Effector CD8-positive, alpha-beta T cell (primary cell): Measurements from ENCODE around the gene SPPL2C.

Experiments
- DNase-seq: peaks from one replicate; lab custom pipeline; 2025; lab: John Stamatoyannopoulos, UW

SPPL2C gene

DNA sequence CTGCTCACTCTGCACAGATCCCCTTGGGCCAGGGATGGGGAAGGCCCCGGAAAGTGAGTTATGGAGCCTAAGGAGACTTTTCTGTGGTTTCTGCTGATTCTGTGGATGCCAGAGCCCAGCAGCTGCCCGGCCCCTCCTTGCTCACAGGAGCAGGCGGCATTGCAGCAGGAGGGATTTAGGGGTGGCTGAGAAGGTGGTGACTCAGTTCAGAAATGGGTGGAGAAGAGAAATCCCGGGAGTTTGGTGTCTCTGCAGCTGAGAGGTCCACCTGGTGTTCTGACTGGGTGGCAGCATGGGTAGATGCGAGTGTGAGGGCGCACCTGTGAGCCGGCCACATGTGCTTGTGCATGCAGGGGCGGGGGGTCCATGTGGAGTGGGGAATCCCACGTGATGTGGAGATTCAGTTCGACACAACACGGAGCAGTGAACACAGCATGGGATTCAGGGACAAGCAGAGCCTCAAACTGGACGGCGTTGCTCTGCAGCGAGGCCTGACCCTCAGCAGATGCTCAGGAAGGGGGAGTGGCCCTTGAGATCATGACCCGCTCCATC is 16.0 kb upstream of the SPPL2C start:
- no peak for DNase-seq

- no peak for DNase-seq
These were observed 10.8 kb upstream of the SPPL2C start for GRCh38 chr17:45833920-45834319.

DNA sequence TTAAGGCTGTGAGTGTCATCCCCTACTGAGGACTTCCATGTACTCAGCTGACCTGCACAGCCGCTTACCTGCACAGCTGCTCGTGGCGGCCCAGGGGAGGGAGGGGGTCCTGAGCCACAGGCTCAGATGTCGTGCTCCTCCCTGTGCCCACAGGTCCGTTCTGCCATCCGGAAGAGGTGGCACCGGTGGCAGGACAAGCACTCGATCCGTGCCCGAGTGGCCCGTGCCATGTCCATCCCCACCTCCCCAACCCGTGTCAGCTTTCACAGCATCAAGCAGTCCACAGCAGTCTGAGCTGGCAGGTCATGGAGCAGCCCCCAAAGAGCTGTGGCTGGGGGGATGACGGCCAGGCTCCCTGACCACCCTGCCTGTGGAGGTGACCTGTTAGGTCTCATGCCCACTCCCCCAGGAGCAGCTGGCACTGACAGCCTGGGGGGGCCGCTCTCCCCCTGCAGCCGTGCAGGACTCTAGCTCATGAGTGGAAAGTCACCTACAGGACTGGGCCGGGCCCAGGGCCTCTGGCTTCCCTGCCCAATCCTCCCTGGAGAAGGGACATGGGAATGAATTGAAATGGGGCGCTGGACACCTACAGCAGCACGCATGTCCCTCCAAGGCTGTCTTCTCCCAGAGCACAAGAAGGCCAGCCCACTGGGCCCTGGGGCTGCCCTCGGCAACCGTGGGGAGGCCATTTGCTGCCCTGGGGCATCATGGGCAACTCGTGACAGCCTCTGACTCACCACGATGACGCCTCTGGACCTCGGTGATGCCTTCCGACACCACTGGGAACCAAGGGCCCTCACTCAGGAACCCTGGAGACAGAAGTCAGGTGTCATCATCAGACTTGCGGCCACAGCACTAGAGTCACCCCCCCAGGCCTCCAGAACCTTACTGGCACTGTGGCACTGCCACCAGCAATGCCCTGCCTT is 9.9 kb upstream of the SPPL2C start:
- no peak for DNase-seq

DNA sequence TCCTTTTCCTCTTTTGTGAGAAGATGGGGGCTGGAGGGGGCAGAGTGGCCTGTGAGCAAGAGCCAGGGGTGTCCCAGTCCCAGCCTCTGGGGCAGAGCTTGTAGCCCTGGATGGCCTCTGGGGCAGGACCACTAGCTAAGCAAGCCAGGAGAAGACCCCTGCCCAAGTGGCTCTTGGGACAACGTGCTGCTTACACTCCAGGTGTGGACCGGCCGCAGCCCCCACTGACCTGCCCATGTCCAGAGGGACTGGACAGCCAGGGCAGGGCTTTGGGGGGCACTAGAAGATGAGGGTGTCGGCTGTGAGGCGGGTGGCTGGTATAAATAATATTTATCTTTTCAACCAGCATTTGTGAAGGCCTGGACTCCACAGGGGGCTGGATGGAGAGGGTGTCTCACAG is 9.2 kb upstream of the SPPL2C start:
- no peak for DNase-seq

DNA sequence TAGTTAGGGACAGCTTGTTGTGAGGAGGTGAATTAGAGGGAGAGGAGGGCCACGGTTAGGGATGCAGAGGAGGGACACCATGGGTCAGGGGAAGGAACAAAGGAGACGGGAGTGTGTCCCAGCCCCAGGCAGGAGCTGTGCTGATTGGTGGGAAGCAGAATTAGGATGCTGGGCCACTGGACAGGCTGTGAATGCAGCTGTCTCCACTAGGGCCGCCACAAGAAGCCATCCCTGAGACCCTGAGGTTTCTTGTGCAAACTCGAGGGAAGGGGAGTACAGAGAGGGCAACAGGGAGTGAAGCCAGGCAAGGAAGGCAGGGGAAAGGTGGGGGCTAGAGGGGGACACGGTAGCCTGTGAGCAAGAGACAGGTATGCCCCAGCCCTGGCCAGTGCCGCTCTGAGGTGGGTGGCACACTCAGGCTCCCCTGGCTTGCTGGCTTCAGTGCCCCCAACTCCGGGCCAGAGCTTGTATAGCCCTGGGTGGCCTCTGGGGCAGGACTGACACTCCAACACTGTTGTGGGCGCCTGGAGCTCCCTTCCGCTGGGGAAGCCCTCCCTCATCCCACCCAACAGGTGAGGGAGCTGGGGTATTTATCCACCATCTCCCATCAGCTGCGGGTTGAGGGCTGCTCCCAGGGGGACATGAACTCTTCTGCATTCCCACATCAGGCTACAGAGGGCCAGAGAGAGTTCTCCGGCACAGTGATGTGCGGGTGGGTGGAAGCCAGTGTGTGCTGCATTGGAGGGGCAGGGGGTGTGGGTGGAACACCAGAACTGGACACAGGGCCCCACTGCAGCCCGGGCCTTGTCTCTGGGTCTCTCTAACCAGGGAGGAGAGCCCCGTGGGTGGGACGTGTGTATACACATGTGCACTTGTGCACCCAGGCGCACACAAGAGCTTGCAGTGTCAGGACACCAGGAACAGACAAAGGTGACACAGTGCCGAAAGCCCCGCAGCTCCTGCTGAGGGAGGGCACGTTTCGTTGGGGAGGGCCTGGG is 8.3 kb upstream of the SPPL2C start:
- DNase-seq, result no peak

DNA sequence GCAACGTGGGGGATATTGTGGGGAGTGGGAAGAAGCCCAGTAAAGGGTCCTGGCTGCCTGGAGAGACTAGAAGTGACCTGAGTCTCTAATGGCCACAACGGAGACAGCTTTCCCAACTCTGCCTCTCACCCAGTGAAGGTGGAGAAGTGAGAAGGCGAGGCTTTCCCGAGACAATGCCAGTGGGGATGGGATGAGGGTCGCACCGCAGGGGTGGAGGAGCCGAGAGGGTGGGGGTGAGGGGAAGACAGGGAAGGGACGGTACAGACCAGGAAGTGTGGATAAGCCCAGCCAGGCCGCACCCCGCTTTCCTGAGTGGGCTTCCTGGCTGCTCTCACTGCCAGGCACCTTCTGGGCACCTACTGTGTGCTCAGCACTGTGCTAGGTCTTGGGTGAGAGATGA is 7.5 kb upstream of the SPPL2C start:
- DNase-seq, result no peak

DNA sequence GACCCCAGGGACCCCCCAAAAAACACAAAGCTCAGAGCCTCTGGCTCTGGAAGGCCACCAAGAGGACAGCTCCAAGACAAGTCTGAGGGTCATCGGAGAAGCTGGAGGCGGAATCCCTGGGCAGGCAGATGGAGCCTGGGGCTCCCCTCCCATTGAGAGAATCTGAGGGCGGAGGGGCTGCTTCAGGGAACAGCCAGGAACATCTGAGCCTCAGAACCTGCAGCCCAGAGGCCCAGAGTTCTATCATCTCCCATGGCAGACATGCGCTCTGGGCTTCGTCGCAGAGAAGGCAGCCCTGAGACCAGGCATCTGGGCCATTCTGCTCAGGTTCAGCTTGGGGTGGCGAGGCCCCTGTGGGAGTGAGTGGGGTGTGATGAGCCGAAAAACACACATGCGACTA is 7.1 kb upstream of the SPPL2C start:
- no peak for DNase-seq

DNA sequence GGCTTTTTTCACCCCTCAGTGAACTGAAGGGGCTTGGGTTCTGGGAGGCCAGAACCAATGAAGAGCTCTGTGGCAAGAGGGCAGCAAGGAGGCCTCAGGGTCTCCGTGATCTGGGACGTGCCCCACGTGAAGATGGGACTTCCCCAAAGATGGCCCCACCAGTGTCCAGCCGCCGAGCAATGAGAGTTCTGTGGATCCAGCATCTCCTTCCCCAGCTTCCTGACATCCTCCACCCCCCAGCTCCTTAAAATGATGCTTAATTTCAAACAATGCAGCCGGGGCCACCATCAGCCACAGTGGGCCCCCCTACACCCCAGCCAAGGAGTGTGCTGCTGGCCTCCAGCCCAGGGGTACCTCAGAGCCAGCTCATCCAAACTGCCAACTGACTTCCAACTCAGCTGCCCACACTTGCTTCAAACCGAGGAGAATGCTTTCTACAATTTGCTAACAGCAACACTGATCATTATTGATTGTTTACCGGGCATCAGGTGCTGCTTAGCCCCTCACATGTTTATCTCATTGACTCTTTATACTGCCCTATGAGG is 5.9 kb upstream of the SPPL2C start:
- no peak for DNase-seq

DNA sequence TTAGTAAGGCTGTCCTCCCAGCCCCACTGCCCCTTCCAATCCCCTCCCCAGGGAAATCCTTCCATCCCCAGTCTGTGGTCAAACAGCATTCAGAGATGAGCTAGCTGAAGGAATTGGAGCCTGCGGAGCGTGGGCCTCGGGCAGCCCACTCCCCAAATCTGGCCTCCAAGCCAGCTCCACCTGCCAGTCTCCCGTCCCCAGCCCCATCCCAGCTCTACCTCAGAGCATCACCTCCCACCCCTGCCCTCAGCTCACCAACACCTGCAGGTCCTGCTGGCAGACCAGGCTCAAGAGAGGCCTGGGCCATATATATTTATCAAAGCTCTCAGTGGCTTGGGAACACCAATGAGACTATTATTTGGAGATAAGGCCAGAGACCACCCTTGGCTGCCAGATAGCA is 5.2 kb upstream of the SPPL2C start:
- DNase-seq, result no peak

DNA sequence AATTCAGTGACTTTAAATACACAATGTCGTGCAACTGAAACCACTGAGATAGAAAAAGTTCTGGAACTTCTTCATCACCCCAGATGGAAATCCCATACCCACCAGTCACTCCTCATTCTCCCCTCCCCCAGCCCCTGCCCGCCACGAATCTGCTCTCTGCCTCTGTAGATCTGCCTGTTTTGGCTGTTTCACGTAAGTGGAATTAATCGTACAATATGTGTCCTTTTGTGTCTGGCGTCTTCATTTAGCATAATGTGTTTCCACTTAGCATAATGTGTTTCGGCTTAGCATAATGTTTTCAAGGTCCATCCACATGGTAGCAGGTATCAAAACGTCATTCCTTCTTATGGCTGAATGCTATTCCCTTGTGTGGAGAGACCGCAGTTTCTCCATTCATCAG is 3.5 kb upstream of the SPPL2C start:
- DNase-seq, result no peak

DNA sequence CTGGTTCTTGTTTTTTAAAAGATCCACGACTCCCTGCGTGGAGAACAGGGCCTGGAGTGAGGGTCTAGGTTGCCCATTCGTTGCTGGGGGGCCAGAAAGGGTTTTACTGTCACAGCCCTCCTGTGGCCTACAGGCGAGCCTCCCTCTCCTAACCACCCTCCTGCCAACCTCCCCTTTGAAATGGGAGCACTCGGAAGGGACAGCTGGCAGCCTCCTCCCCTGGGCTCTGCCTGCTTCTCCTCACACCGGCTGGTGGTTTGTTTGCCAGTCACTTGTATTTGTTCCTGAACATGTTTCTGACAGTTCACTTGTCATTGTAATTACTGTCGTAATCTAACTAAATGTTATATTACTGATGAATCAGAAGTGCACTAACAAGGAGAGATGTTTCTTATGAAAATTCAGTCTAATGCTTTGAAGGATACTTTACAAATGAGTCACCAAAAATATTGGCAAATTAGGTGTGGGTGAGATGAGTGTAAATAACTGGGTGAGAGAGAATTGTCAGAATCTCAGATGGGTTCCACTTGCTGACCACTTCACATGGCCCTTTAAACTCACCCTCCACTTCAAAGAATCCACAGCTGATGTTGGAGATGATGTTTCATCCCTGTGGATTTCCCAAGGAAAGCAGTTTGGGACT is 2.7 kb upstream of the SPPL2C start:
- no peak for DNase-seq

GRCh38 chr17:45843722-45844121 is 959 bp upstream of the SPPL2C start:
- DNase-seq, result no peak

DNA sequence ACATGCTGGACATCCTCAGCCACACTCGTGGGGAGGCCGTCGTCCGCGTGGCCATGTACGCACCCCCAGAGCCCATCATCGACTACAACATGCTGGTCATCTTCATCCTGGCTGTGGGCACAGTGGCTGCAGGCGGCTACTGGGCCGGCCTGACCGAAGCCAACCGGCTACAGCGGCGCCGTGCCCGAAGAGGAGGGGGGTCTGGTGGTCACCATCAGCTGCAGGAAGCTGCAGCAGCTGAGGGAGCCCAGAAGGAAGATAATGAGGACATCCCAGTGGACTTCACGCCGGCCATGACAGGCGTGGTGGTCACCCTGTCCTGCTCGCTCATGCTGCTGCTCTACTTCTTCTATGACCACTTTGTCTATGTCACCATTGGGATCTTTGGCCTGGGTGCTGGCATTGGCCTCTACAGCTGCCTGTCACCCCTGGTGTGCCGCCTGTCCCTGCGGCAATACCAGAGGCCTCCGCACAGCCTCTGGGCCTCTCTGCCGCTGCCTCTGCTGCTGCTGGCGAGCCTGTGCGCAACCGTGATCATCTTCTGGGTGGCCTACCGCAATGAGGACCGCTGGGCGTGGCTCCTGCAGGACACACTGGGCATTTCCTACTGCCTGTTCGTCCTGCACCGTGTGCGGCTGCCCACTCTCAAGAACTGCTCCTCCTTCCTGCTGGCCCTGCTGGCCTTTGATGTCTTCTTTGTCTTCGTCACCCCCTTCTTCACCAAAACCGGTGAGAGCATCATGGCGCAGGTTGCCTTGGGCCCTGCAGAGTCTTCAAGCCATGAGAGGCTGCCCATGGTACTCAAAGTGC is 900 bp downstream of the SPPL2C start:
- DNase-seq, result no peak

DNA sequence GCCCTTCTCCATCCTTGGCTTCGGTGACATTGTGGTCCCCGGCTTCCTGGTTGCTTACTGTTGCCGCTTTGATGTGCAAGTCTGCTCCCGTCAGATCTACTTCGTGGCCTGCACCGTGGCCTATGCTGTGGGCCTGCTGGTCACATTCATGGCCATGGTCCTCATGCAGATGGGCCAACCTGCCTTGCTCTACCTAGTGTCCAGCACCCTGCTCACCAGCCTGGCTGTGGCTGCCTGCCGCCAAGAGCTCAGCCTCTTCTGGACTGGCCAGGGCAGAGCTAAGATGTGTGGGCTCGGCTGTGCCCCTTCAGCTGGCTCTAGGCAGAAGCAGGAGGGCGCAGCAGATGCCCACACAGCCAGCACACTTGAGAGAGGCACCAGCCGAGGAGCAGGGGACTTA is 1.5 kb downstream of the SPPL2C start:
- DNase-seq, result no peak

- no peak for DNase-seq
These were observed 2.0 kb downstream of the SPPL2C start for GRCh38 chr17:45846646-45847045.

GRCh38 chr17:45847101-45847500 is 2.4 kb downstream of the SPPL2C start:
- no peak for DNase-seq

- DNase-seq, result no peak
These were observed 3.1 kb downstream of the SPPL2C start for GRCh38 chr17:45847747-45848146.

GRCh38 chr17:45848405-45848804 is 3.7 kb downstream of the SPPL2C start:
- DNase-seq, result no peak

GRCh38 chr17:45848868-45849535 is 4.3 kb downstream of the SPPL2C start:
- DNase-seq, result no peak

- DNase-seq, result no peak
These were observed 4.9 kb downstream of the SPPL2C start for GRCh38 chr17:45849536-45849990.
